Right ventricle myocardium superior (tissue), 1 donor: ENCODE data around the gene ALDH16A1. TPM values are rescaled to one million over a fixed set of nuclear protein-coding genes. Genes with fewer than 3 reads are reported as not detected.

Source experiments
- ATAC-seq: fragments of 200-7000 bp; cut with Tn5 transposase; one replicate; pipeline ENCODE4 v1.9.1; 2020; ENCODE audit warnings: mild to moderate bottlenecking; ENCODE audit not compliant: poor library complexity
- DNase-seq: peaks from one replicate; pipeline ENCODE4 v3.0.0-alpha.2; 2020
- intact Hi-C: fragments of 100-400 bp; cut with DNase I; formaldehyde crosslinking; loops from one replicate; pipeline ENCODE4 v1.11.2; 2022
- total RNA-seq: library from RNA; stranded (reverse); fragmentation: NEBNext Ultra II Directional; extraction: Animal tissue kit (Norgen Biotek cat#: 25700); gene quantifications from one replicate; pipeline ENCODE4 v1.2.1, GENCODE V29; 2021
- donor health status: DM: no; HTN: yes; CAD: no; lungs with severe emphysema.

Gene ALDH16A1
- total RNA-seq, 1 donor from 2014 or later = 10.8 TPM

- intact Hi-C loops = no loop called here
- DNase-seq (no peak), ATAC-seq (no peak)
Observed at GRCh38 chr19:49492573-49493405, 39.8 kb downstream of the ALDH16A1 start.

GRCh38 chr19:49496574-49497008, 43.6 kb downstream of the ALDH16A1 start:
- DNase-seq (no peak), ATAC-seq (no peak)
- intact Hi-C loops = no loop called here

GRCh38 chr19:49497047-49497788, 44.2 kb downstream of the ALDH16A1 start:
- intact Hi-C loops = no loop called here
- DNase-seq (peak; percentile 83), ATAC-seq (no peak)

GRCh38 chr19:49497789-49498103, 44.7 kb downstream of the ALDH16A1 start:
- no peak for ATAC-seq
- intact Hi-C loops = no loop called here
- no peak for DNase-seq

- intact Hi-C loops = no loop called here
- DNase-seq (no peak), ATAC-seq (no peak)
Observed at GRCh38 chr19:49498475-49498874, 45.5 kb downstream of the ALDH16A1 start.

GRCh38 chr19:49499030-49499670, 46.1 kb downstream of the ALDH16A1 start:
- DNase-seq (no peak), ATAC-seq (no peak)
- intact Hi-C loops = no loop called here

GRCh38 chr19:49502866-49503581, 50.0 kb downstream of the ALDH16A1 start:
- intact Hi-C loops = no loop called here
- no peak for DNase-seq
- ATAC-seq = peak; percentile 64

- DNase-seq = no peak
- no peak for ATAC-seq
- intact Hi-C loops = no loop called here
Observed at GRCh38 chr19:49503582-49503962, 50.5 kb downstream of the ALDH16A1 start.

- ATAC-seq (peak; percentile 66), DNase-seq (peak; percentile 66)
- intact Hi-C loops = loop anchor here (2.0 to 5.0 kb wide), 2 partner anchors 40 to 171 kb away; partner anchors contain the start of gene PRMT1
Observed at GRCh38 chr19:49506575-49507105, 53.6 kb downstream of the ALDH16A1 start.

GRCh38 chr19:49507803-49508494, 54.9 kb downstream of the ALDH16A1 start:
- DNase-seq (no peak), ATAC-seq (no peak)
- intact Hi-C loops = loop anchor here (2.0 to 5.0 kb wide), 2 partner anchors 39 to 169 kb away; partner anchors contain the start of gene PRMT1

GRCh38 chr19:49512970-49513745, 60.1 kb downstream of the ALDH16A1 start:
- intact Hi-C loops = no loop called here
- peak; percentile 84 for ATAC-seq
- DNase-seq = peak; percentile 81

GRCh38 chr19:49513746-49514118, 60.7 kb downstream of the ALDH16A1 start:
- peak; percentile 11 for ATAC-seq
- intact Hi-C loops = no loop called here

GRCh38 chr19:49514151-49514550, 61.1 kb downstream of the ALDH16A1 start:
- intact Hi-C loops = no loop called here
- DNase-seq (no peak), ATAC-seq (no peak)

More at GRCh38 chr19:49513746-49514118, 60.7 kb downstream of the ALDH16A1 start:
- no peak for DNase-seq

- intact Hi-C loops = no loop called here
- ATAC-seq (peak; percentile 36), DNase-seq (peak; percentile 78)
Observed at GRCh38 chr19:49515767-49516166, 62.7 kb downstream of the ALDH16A1 start.

- no peak for DNase-seq
- no peak for ATAC-seq
- intact Hi-C loops = no loop called here
Observed at GRCh38 chr19:49518033-49518432, 65.0 kb downstream of the ALDH16A1 start.
